H1 (cell line): Measurements from ENCODE around the gene TSHZ2. TPM values are rescaled to one million over a fixed set of nuclear protein-coding genes. Genes with fewer than 3 reads are reported as not detected.

Source experiments
- CTCF ChIA-PET: fragments of 300-600 bp; sonication (Branson Sonifier 250); formaldehyde crosslinking; loops from one replicate; lab custom pipeline; 2021; ENCODE audit not compliant: partially characterized antibody; lab: Charles Lee
- POLR2A ChIA-PET: fragments of 300-600 bp; sonication (Branson Sonifier 250); formaldehyde crosslinking; loops from one replicate; lab custom pipeline; 2021; ENCODE audit warnings: inconsistent platforms; ENCODE audit not compliant: partially characterized antibody; lab: Charles Lee
- DNase-seq, 2 experiments: peaks; one replicate each; pipeline versions ENCODE4 v3.0.0 to v3.0.0-alpha.2; 2010 to 2022; ENCODE audit warnings: low spot score in 2 of 2, low read depth in 1 of 2, mixed read lengths in 1 of 2
- FAIRE-seq: peaks from 2 replicates; lab custom pipeline; 2011; peaks lifted over from hg19 to GRCh38; lab: Jason Lieb, UNC
- H2AFZ ChIP-seq: 2 replicates; pipeline ENCODE4 v1.8.1; 2012; ENCODE audit warnings: low read length, inconsistent platforms
- H2AK5ac ChIP-seq: 2 replicates; pipeline ENCODE4 v1.6.1; 2013; ENCODE audit warnings: low read depth, low read length
- H2BK120ac ChIP-seq: replicated peaks from 2 replicates; pipeline ENCODE3; 2013; ENCODE audit warnings: low read depth, low read length, inconsistent platforms
- H2BK12ac ChIP-seq: 2 replicates; pipeline ENCODE4 v1.6.1; 2013; ENCODE audit warnings: low read depth, low read length
- H2BK15ac ChIP-seq: 2 replicates; pipeline ENCODE4 v1.6.1; 2013; ENCODE audit warnings: low read length
- H2BK20ac ChIP-seq: 2 replicates; pipeline ENCODE4 v1.6.1; 2013; ENCODE audit warnings: low read length
- H2BK5ac ChIP-seq: 2 replicates; pipeline ENCODE4 v1.6.1; 2013; ENCODE audit warnings: low read depth, low read length
- H3K14ac ChIP-seq: 2 replicates; pipeline ENCODE4 v1.6.1; 2013; ENCODE audit warnings: inconsistent platforms; ENCODE audit not compliant: insufficient read length
- H3K18ac ChIP-seq: 2 replicates; pipeline ENCODE4 v1.6.1; 2013; ENCODE audit warnings: low read length; ENCODE audit errors: extremely low read depth
- H3K23ac ChIP-seq: 2 replicates; pipeline ENCODE4 v1.6.1; 2013; ENCODE audit warnings: inconsistent platforms; ENCODE audit not compliant: insufficient read length
- H3K23me2 ChIP-seq: 2 replicates; pipeline ENCODE4 v1.6.1; 2013; ENCODE audit warnings: low read depth, low read length
- H3K27ac ChIP-seq: 2 replicates; pipeline ENCODE4 v1.6.1; 2011; ENCODE audit warnings: low read depth, low read length, inconsistent platforms
- H3K27me3 ChIP-seq, 4 experiments: replicated peaks in 1 of 4; 1 replicate in 1 of 4; 2 replicates in 3 of 4; pipeline versions ENCODE4 v1.6.1 to v1.8.1; 2011 to 2013; ENCODE audit warnings: low read length in 3 of 4, mild to moderate bottlenecking in 3 of 4, inconsistent platforms in 2 of 4, mixed read lengths in 2 of 4, moderate library complexity in 1 of 4; ENCODE audit not compliant: control insufficient read depth in 3 of 4, insufficient read depth in 3 of 4; ENCODE audit errors: extremely low read depth in 1 of 4
- H3K36me3 ChIP-seq, 4 experiments: 2 replicates each; pipeline versions ENCODE4 v1.6.1 to v1.8.1; 2011 to 2013; ENCODE audit warnings: mild to moderate bottlenecking in 4 of 4, low read length in 3 of 4, moderate library complexity in 2 of 4, control low read depth in 1 of 4, inconsistent platforms in 1 of 4; ENCODE audit not compliant: insufficient read depth in 4 of 4, control insufficient read depth in 2 of 4
- H3K4ac ChIP-seq: replicated peaks from 2 replicates; pipeline ENCODE3; 2013; ENCODE audit warnings: low read length, low read depth, mixed read lengths, inconsistent platforms; ENCODE audit not compliant: insufficient read length
- H3K4me1 ChIP-seq, 4 experiments: replicated peaks in 1 of 4; 1 replicate in 1 of 4; 2 replicates in 3 of 4; pipeline versions ENCODE4 v1.6.1 to v1.8.1; 2011 to 2013; ENCODE audit warnings: low read length in 3 of 4, inconsistent platforms in 2 of 4, mixed read lengths in 1 of 4; ENCODE audit not compliant: insufficient read depth in 4 of 4, control insufficient read depth in 3 of 4
- H3K4me2 ChIP-seq, 2 experiments: 2 replicates each; pipeline versions ENCODE4 v1.6.1 to v1.8.1; 2011 to 2013; ENCODE audit warnings: low read depth in 2 of 2, low read length in 2 of 2, control low read depth in 1 of 2, inconsistent platforms in 1 of 2, mild to moderate bottlenecking in 1 of 2; ENCODE audit not compliant: insufficient read depth in 1 of 2
- H3K4me3 ChIP-seq, 4 experiments: fragments of 200-600, 300-600 bp in 1 of 4; sonication (generic), shearing (Covaris generic), sonication (Bioruptor Twin) in 1 of 4; 2 replicates each; pipeline versions ENCODE4 v1.5.1 to v1.8.1; 2011 to 2016; ENCODE audit warnings: low read length in 4 of 4, low read depth in 3 of 4, control low read depth in 2 of 4, inconsistent platforms in 2 of 4, mild to moderate bottlenecking in 2 of 4, mixed read lengths in 1 of 4, moderate library complexity in 1 of 4; ENCODE audit not compliant: insufficient read depth in 2 of 4; ENCODE audit errors: extremely low read depth in 1 of 4
- H3K56ac ChIP-seq: replicated peaks from 2 replicates; pipeline ENCODE3; 2013; ENCODE audit warnings: low read depth, mild to moderate bottlenecking, mixed read lengths, low read length, inconsistent platforms; ENCODE audit not compliant: insufficient read length
- H3K79me1 ChIP-seq: 2 replicates; pipeline ENCODE4 v1.6.1; 2013; ENCODE audit warnings: low read depth, low read length, control low read depth
- H3K79me2 ChIP-seq, 2 experiments: 2 replicates each; pipeline versions ENCODE4 v1.6.1 to v1.8.1; 2012 to 2013; ENCODE audit warnings: low read length in 2 of 2, mild to moderate bottlenecking in 2 of 2, inconsistent platforms in 1 of 2; ENCODE audit not compliant: insufficient read depth in 2 of 2, control insufficient read depth in 1 of 2
- H3K9ac ChIP-seq, 4 experiments: replicated peaks in 1 of 4; 1 replicate in 1 of 4; 2 replicates in 3 of 4; pipeline versions ENCODE4 v1.6.1 to v1.8.1; 2011 to 2013; ENCODE audit warnings: low read depth in 3 of 4, low read length in 3 of 4, control low read depth in 2 of 4, mild to moderate bottlenecking in 2 of 4, moderate library complexity in 2 of 4, inconsistent platforms in 1 of 4; ENCODE audit errors: extremely low read depth in 1 of 4
- H3K9me3 ChIP-seq, 2 experiments: 2 replicates each; pipeline versions ENCODE4 v1.6.1 to v1.8.1; 2012 to 2013; ENCODE audit warnings: mild to moderate bottlenecking in 2 of 2, moderate library complexity in 2 of 2, control low read depth in 1 of 2, inconsistent platforms in 1 of 2, low read depth in 1 of 2, low read length in 1 of 2, mixed read lengths in 1 of 2; ENCODE audit not compliant: insufficient read depth in 2 of 2
- H4K20me1 ChIP-seq, 2 experiments: replicated peaks in 1 of 2; 2 replicates each; pipeline versions ENCODE3 to v1.8.1; 2011 to 2013; ENCODE audit warnings: inconsistent platforms in 2 of 2, low read length in 2 of 2, mild to moderate bottlenecking in 1 of 2; ENCODE audit not compliant: insufficient read depth in 2 of 2, control insufficient read depth in 1 of 2
- H4K5ac ChIP-seq: 2 replicates; pipeline ENCODE4 v1.6.1; 2013; ENCODE audit warnings: low read length, low read depth, mixed read lengths, inconsistent platforms; ENCODE audit not compliant: insufficient read length
- H4K8ac ChIP-seq: 2 replicates; pipeline ENCODE4 v1.8.0; 2013; ENCODE audit warnings: mild to moderate bottlenecking, moderate library complexity, low read length, inconsistent platforms; ENCODE audit not compliant: insufficient read depth; ENCODE audit errors: extremely low read depth
- H4K91ac ChIP-seq: replicated peaks from 2 replicates; pipeline ENCODE3; 2013; ENCODE audit warnings: low read length, mixed read lengths, inconsistent platforms; ENCODE audit not compliant: insufficient read length
- BCL11A ChIP-seq, 2 experiments: IDR thresholded peaks; one replicate each; pipeline ENCODE4 v1.6.1; 2011; ENCODE audit warnings: low read depth in 2 of 2, low read length in 2 of 2, mild to moderate bottlenecking in 2 of 2
- HDAC2 ChIP-seq, 2 experiments: fragments of 300-600 bp in 1 of 2; sonication (generic) in 1 of 2; IDR thresholded peaks; 2 replicates each; pipeline ENCODE4 v1.6.1; 2011 to 2012; ENCODE audit warnings: low read depth in 2 of 2, low read length in 2 of 2, mild to moderate bottlenecking in 2 of 2, moderate library complexity in 2 of 2, borderline replicate concordance in 1 of 2, inconsistent platforms in 1 of 2
- HDAC6 ChIP-seq: IDR thresholded peaks from one replicate; pipeline ENCODE4 v1.7.1; 2012; ENCODE audit warnings: low read depth, mild to moderate bottlenecking, inconsistent platforms, low read length, moderate library complexity
- KDM1A ChIP-seq: fragments of 200-600, 300-600 bp; sonication (generic); IDR thresholded peaks from 2 replicates; pipeline ENCODE4 v1.7.1; 2016; ENCODE audit warnings: mild to moderate bottlenecking, low read length, borderline replicate concordance
- KDM5A ChIP-seq: fragments of 200-600 bp; IDR thresholded peaks from 2 replicates; pipeline ENCODE4 v1.7.1; 2012; ENCODE audit warnings: mild to moderate bottlenecking, low read length, inconsistent platforms, mixed read lengths
- POLR2A ChIP-seq, 2 experiments: IDR thresholded peaks; 1 replicate in 1 of 2; 2 replicates in 1 of 2; pipeline ENCODE4 v1.6.1; 2011; ENCODE audit warnings: low read depth in 2 of 2, low read length in 2 of 2, mild to moderate bottlenecking in 2 of 2; ENCODE audit errors: control extremely low read depth in 1 of 2
- POU5F1 ChIP-seq: IDR thresholded peaks from 2 replicates; pipeline ENCODE4 v1.6.1; 2011; ENCODE audit warnings: low read depth, mild to moderate bottlenecking, low read length, moderate library complexity
- SIRT6 ChIP-seq: IDR thresholded peaks from one replicate; pipeline ENCODE4 v1.7.1; 2012; ENCODE audit warnings: low read length, inconsistent platforms
- SIX5 ChIP-seq: IDR thresholded peaks from 2 replicates; pipeline ENCODE4 v1.6.1; 2011; ENCODE audit warnings: mild to moderate bottlenecking, low read depth, low read length
- TCF12 ChIP-seq: IDR thresholded peaks from 2 replicates; pipeline ENCODE4 v1.6.1; 2011; ENCODE audit warnings: low read depth, mild to moderate bottlenecking, low read length
- YY1 ChIP-seq: IDR thresholded peaks from 2 replicates; pipeline ENCODE4 v1.6.1; 2011; ENCODE audit warnings: low read depth, mild to moderate bottlenecking, low read length
- WGBS, 2 experiments: shearing (Covaris generic) in 1 of 2; methylation state at CpG; one replicate each; pipeline versions ENCODE4 v1.1.6 to v1.1.7; 2013 to 2015; ENCODE audit warnings: low lambda C conversion rate in 2 of 2, mixed read lengths in 2 of 2, inconsistent platforms in 1 of 2, low coverage in 1 of 2, missing lambda C conversion rate in 1 of 2; ENCODE audit not compliant: insufficient replicate concordance in 2 of 2, insufficient coverage in 1 of 2, insufficient read length in 1 of 2; ENCODE audit errors: extremely low coverage in 1 of 2, missing lambda C conversion rate in 1 of 2; 5-methylcytosine and 5-hydroxymethylcytosine counted together
- polyA plus RNA-seq, 7 experiments: library from polyadenylated mRNA; depleted of rRNA in 3 of 7; stranded (reverse) in 5 of 7; unstranded in 2 of 7; fragments of >200 nt in 5 of 7; fragments of 200-250 nt in 2 of 7; gene quantifications; 1 replicate in 5 of 7; 2 replicates in 1 of 7; 4 replicates in 1 of 7; pipeline versions ENCODE4 v1.2.1 to v1.2.3, GENCODE V29; 2011 to 2013; ENCODE audit warnings: missing spikeins in 2 of 7, mixed read lengths in 2 of 7
- total RNA-seq: library from RNA; stranded (reverse); fragmentation: NEBNext Ultra II Directional; extraction: Animal tissue kit (Norgen Biotek cat#: 25700); gene quantifications from 2 replicates; pipeline ENCODE4 v1.2.1, GENCODE V29; 2021
- TF ChIP-seq, protein P1 (sequence below), 3 experiments: IDR thresholded peaks; 1 replicate in 2 of 3; 2 replicates in 1 of 3; pipeline versions ENCODE4 v1.5.1 to v1.6.1; 2011; ENCODE audit warnings: low read length in 3 of 3, mild to moderate bottlenecking in 3 of 3, inconsistent platforms in 2 of 3, low read depth in 1 of 3, moderate library complexity in 1 of 3; ENCODE audit not compliant: insufficient read depth in 1 of 3; ENCODE audit errors: control extremely low read depth in 1 of 3

Gene TSHZ2
- total and polyA plus RNA-seq, 2 of the 8 experiments (the other 6 are each of a cell fraction or from before 2014, with no cell fraction given), result 0.14 to 0.30 TPM

DNA sequence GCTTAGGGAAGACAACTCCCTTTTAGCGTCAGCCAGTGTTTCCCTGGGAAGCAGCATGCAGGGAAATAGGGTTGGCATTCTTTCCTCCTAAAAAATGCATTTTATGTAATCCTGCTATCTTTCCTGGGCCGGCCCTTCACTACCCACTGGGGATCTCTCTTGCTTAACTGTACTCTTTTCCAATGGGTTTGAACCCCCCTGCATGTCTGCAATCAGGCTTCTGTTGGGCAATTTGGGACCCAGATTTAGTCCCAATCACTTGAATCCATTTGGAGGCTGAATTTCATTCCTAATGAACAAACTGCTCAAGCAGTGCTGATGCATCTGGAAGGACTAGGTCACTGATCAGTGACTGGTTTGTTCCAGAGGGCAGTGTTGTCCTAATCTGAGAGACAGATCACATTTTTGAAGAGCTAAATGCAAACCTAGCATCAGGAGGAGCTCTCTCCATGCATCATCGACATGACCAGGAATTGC is 152.0 kb downstream of the TSHZ2 start:
- Histone ChIP-seq H2BK12ac (no peak overlapping the region), H4K20me1 (no peaks in the 10 kb centered on the region), H3K23me2 (no peaks in the 10 kb centered on the region), H3K4ac (no peak overlapping the region), H3K79me1 (no peaks in the 10 kb centered on the region), H3K23ac (no peak overlapping the region), H3K36me3 (no peaks in the 10 kb centered on the region), H4K91ac (no peak overlapping the region), H3K79me2 (no peaks in the 10 kb centered on the region), H2BK20ac (no peak overlapping the region), H4K5ac (no peak overlapping the region), H3K56ac (no peak overlapping the region), H4K8ac (no peak overlapping the region), H3K27me3 (no peaks in the 10 kb centered on the region), H2BK15ac (no peak overlapping the region), H2AFZ (no peak overlapping the region), H3K18ac (no peak overlapping the region), H3K4me1 (peaks cover 0 to 8% (median 1%) of the 10 kb centered on the region in 4 experiments; a peak in 2 of 7 replicates), H2AK5ac (no peak overlapping the region), H2BK5ac (no peak overlapping the region), H3K9me3 (no peaks in the 10 kb centered on the region), H3K4me3 (no peak overlapping the region), H3K4me2 (no peak overlapping the region), H3K14ac (no peak overlapping the region), H3K27ac (no peak overlapping the region), H3K9ac (no peak overlapping the region), H2BK120ac (no peak overlapping the region)
- DNase-seq, result no peak
- CTCF ChIA-PET, result interaction anchor here (0.6 to 1.6 kb wide), 2 partner anchors 84 to 286 kb away, joined by 3 to 4 read pairs; no protein-coding TSS in a partner anchor
- 98% methylated on average over 3 of the region's 3 CpGs; no CpG with 5 or more reads in 1 of the 2 experiments for WGBS, 2 experiments
- no peak for FAIRE-seq
- POLR2A ChIA-PET, result no interaction called here
- no peak for TF ChIP-seq KDM1A
- TF ChIP-seq KDM5A, result no peak
- no peak for TF ChIP-seq YY1
- no peak for TF ChIP-seq HDAC2 (IDR thresholded peaks at IDR 0.05; ENCODE audit: borderline replicate concordance in 1 of 2, low read depth in 2 of 2, low read length in 2 of 2)
- TF ChIP-seq, protein P1, sequence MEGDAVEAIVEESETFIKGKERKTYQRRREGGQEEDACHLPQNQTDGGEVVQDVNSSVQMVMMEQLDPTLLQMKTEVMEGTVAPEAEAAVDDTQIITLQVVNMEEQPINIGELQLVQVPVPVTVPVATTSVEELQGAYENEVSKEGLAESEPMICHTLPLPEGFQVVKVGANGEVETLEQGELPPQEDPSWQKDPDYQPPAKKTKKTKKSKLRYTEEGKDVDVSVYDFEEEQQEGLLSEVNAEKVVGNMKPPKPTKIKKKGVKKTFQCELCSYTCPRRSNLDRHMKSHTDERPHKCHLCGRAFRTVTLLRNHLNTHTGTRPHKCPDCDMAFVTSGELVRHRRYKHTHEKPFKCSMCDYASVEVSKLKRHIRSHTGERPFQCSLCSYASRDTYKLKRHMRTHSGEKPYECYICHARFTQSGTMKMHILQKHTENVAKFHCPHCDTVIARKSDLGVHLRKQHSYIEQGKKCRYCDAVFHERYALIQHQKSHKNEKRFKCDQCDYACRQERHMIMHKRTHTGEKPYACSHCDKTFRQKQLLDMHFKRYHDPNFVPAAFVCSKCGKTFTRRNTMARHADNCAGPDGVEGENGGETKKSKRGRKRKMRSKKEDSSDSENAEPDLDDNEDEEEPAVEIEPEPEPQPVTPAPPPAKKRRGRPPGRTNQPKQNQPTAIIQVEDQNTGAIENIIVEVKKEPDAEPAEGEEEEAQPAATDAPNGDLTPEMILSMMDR (IDR thresholded peaks at IDR 0.05; ENCODE audit: control extremely low read depth in 1 of 3, insufficient read depth in 1 of 3, low read depth in 1 of 3, low read length in 3 of 3), result no peak
- TF ChIP-seq BCL11A (IDR thresholded peaks at IDR 0.05; ENCODE audit: low read depth in 2 of 2, low read length in 2 of 2), result no peak
- no peak for TF ChIP-seq POLR2A (IDR thresholded peaks at IDR 0.05; ENCODE audit: control extremely low read depth in 1 of 2, low read depth in 2 of 2, low read length in 2 of 2)
- TF ChIP-seq POU5F1, result no peak
- TF ChIP-seq SIX5, result no peak
- TF ChIP-seq TCF12, result no peak
- TF ChIP-seq HDAC6, result no peak
- TF ChIP-seq SIRT6, result no peak
